ENCODE data around the gene SLC9C1. TPM values are rescaled to one million over a fixed set of nuclear protein-coding genes. Genes with fewer than 3 reads are reported as not detected.

The SLC9C1 gene
- total and polyA plus RNA-seq, 9 of the 15 experiments (the other 6 are each of a cell fraction or from before 2014, with no cell fraction given) = not detected

DNA sequence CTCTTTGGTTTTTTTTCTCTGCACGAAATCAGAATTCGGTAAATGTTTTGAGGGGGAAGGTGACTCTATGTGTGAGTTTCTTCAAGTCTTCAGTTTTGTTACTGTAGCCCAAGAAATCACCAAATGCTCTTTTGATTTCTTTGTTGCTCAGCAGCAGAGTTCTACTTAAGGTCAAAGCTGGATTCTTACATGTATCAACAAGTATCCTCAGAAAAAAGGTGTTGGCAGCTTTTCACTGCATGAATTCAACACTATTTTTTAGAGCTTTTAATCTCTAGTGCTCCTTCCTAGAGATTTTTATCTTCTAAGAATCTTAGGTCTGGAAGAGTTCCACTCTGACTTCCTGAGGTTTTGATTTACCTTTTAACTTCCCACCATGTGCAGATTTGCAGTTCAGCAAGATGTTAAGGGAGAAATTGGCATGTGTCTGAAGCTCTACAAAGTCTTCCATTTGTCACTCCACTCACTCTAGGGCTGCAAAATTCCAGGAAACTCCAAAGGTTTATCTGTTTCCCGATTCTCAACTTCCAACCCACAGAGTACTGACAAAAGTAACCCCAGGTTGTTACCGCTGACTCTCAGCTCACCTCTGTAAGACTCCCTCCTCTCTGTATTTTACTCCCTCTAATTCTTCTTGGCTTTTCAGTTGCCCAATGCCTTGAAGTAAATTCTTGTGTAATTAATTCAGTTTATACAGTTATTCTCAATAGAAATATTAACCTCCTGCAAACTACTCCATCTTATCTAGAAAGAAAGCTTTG is 25.7 kb upstream of the SLC9C1 start:
- Histone ChIP-seq H3K27ac (ENCODE audit: extremely low read depth, low read depth, low read length) (no peak overlapping the region), H3K4me2 (ENCODE audit: insufficient read depth, low read length) (no peak overlapping the region), H3K9me1 (ENCODE audit: control insufficient read depth, insufficient read depth, low read length) (no peaks in the 10 kb centered on the region), H3K4me1 (replicated peaks in 1 of 2; ENCODE audit: control insufficient read depth in 2 of 2, insufficient read depth in 2 of 2, low read length in 2 of 2) (no peaks in the 10 kb centered on the region), H3K79me2 (ENCODE audit: control insufficient read depth, insufficient read depth, low read length) (no peaks in the 10 kb centered on the region), H4K20me1 (replicated peaks; ENCODE audit: control insufficient read depth, insufficient read depth, low read length) (no peaks in the 10 kb centered on the region), H3K36me3 (ENCODE audit: control insufficient read depth, insufficient read depth, low read length) (no peaks in the 10 kb centered on the region), H3K9ac (ENCODE audit: insufficient read depth in 1 of 2, low read depth in 2 of 2, low read length in 2 of 2) (no peak overlapping the region), H3K4me3 (no peak overlapping the region), H3K9me3 (replicated peaks; ENCODE audit: control insufficient read depth, insufficient read depth, low read depth, low read length) (no peaks in the 10 kb centered on the region), H3K27me3 (ENCODE audit: control insufficient read depth in 2 of 2, insufficient read depth in 2 of 2, low read length in 2 of 2) (no peaks in the 10 kb centered on the region), H2AFZ (ENCODE audit: low read depth, low read length) (no peak overlapping the region)
- CTCF ChIA-PET (ENCODE audit: low intra/inter-chr PET ratio) = no interaction called here
- POLR2A ChIA-PET = interaction anchor here (1.0 kb wide), 1 partner anchor 200 kb away, joined by 3 read pairs; no protein-coding TSS in a partner anchor
- WGBS (ENCODE audit: insufficient coverage, low coverage, missing lambda C conversion rate) = 0% methylated on average over 4 of the region's 4 CpGs
- no peak for DNase-seq (ENCODE audit: extremely low read depth in 1 of 4, low spot score in 3 of 4)
- BruUV-seq (replicated peaks) = no TSS peak
- no peak for ATAC-seq
- intact Hi-C loops (cut with micrococcal nuclease) (no loop called here), in situ Hi-C loops (cut with MboI) (loop anchor here (25.0 kb wide), 1 partner anchor 193 kb away; no protein-coding TSS in a partner anchor)
- TF ChIP-seq SMARCC2 (IDR thresholded peaks at IDR 0.05; ENCODE audit: low read depth) (no peak), GATAD2A (IDR thresholded peaks at IDR 0.05) (no peak), ASH1L (IDR thresholded peaks at IDR 0.05; ENCODE audit: borderline replicate concordance, low read depth, partially characterized antibody) (no peak), ZNF3 (CRISPR knock-in tag; IDR thresholded peaks at IDR 0.05) (no peak), ZNF57 (CRISPR knock-in tag; IDR thresholded peaks at IDR 0.05) (no peak), RBM25 (IDR thresholded peaks at IDR 0.05; ENCODE audit: low read depth, low read length, severe bottlenecking) (no peak), FOXA1 (IDR thresholded peaks at IDR 0.05; ENCODE audit: borderline replicate concordance) (no peak), E2F3 (CRISPR knock-in tag; IDR thresholded peaks at IDR 0.05) (no peak)
- TF ChIP-seq, protein P1, sequence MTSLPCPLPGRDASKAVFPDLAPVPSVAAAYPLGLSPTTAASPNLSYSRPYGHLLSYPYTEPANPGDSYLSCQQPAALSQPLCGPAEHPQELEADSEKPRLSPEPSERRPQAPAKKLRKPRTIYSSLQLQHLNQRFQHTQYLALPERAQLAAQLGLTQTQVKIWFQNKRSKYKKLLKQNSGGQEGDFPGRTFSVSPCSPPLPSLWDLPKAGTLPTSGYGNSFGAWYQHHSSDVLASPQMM (CRISPR knock-in tag; IDR thresholded peaks at IDR 0.05) = no peak
- FAIRE-seq = no peak
